Loucy (cell line): ENCODE measurements around the gene SAMSN1.

ENCODE experiments used
- H2AFZ ChIP-seq: fragments of 200-600 bp; sonication (generic); 2 replicates; pipeline ENCODE4 v1.6.0; 2016; ENCODE audit warnings: antibody characterized with exemption, mild to moderate bottlenecking, low read length, moderate library complexity
- H3F3A ChIP-seq: fragments of 200-600 bp; 2 replicates; pipeline ENCODE4 v1.6.0; 2016; ENCODE audit warnings: antibody characterized with exemption, low read depth, mild to moderate bottlenecking
- H3K27me3 ChIP-seq: fragments of 200-600 bp; sonication (generic); 2 replicates; pipeline ENCODE4 v1.6.1; 2014; ENCODE audit warnings: low read length, mild to moderate bottlenecking; ENCODE audit not compliant: insufficient read depth, poor library complexity, severe bottlenecking
- H3K36me3 ChIP-seq: fragments of 200-600 bp; sonication (generic); 2 replicates; pipeline ENCODE4 v1.6.1; 2016; ENCODE audit warnings: low read length; ENCODE audit not compliant: insufficient read depth
- H3K4me1 ChIP-seq: fragments of 200-600 bp; sonication (generic); 2 replicates; pipeline ENCODE4 v1.5.1; 2014; ENCODE audit warnings: low read length, mild to moderate bottlenecking; ENCODE audit not compliant: insufficient read depth, poor library complexity, severe bottlenecking
- H3K4me2 ChIP-seq: fragments of 200-600 bp; sonication (generic); 2 replicates; pipeline ENCODE4 v1.6.0; 2014; ENCODE audit warnings: antibody characterized with exemption, low read length, low read depth, mild to moderate bottlenecking; ENCODE audit not compliant: poor library complexity, severe bottlenecking
- H3K4me3 ChIP-seq: fragments of 200-600 bp; sonication (generic); 2 replicates; pipeline ENCODE4 v1.5.1; 2014; ENCODE audit warnings: low read length, mild to moderate bottlenecking, mixed read lengths; ENCODE audit not compliant: poor library complexity, severe bottlenecking
- H3K79me2 ChIP-seq: fragments of 200-600 bp; sonication (generic); 2 replicates; pipeline ENCODE4 v1.6.1; 2014; ENCODE audit warnings: low read length; ENCODE audit not compliant: insufficient read depth
- H3K9ac ChIP-seq: fragments of 200-600 bp; sonication (generic); 2 replicates; pipeline ENCODE4 v1.6.0; 2014; ENCODE audit warnings: mild to moderate bottlenecking, low read depth, low read length, moderate library complexity; ENCODE audit not compliant: poor library complexity, severe bottlenecking
- H3K9me2 ChIP-seq: fragments of 200-600 bp; sonication (generic); replicated peaks from 2 replicates; pipeline ENCODE4 v1.6.1; 2016; ENCODE audit warnings: low read depth, low read length, mixed read lengths
- H3K9me3 ChIP-seq: fragments of 200-600 bp; sonication (generic); 2 replicates; pipeline ENCODE4 v1.6.1; 2014; ENCODE audit warnings: mild to moderate bottlenecking, antibody characterized with exemption, low read length, low read depth; ENCODE audit not compliant: insufficient read depth
- H4K20me1 ChIP-seq: fragments of 200-600 bp; sonication (generic); 2 replicates; pipeline ENCODE4 v1.6.0; 2014; ENCODE audit warnings: antibody characterized with exemption, low read length, mild to moderate bottlenecking; ENCODE audit not compliant: insufficient read depth, poor library complexity, severe bottlenecking
- CTCF ChIP-seq: fragments of 200-600 bp; sonication (generic); conservative IDR thresholded peaks from 2 replicates; pipeline ENCODE4 v1.5.1; 2014; ENCODE audit warnings: mild to moderate bottlenecking, antibody characterized with exemption, low read length
- EZH2phosphoT487 ChIP-seq: fragments of 200-600 bp; IDR thresholded peaks from 2 replicates; pipeline ENCODE4 v1.6.1; 2018; ENCODE audit warnings: antibody characterized with exemption, mild to moderate bottlenecking, moderate library complexity, borderline replicate concordance

SAMSN1 gene

GRCh38 chr21:14541841-14542490 lies 4.1 kb downstream of the SAMSN1 start:
- Histone ChIP-seq H3K4me2 (peak overlapping the region; percentile 84), H3K79me2 (peaks cover 76% of the 10 kb centered on the region)

DNA sequence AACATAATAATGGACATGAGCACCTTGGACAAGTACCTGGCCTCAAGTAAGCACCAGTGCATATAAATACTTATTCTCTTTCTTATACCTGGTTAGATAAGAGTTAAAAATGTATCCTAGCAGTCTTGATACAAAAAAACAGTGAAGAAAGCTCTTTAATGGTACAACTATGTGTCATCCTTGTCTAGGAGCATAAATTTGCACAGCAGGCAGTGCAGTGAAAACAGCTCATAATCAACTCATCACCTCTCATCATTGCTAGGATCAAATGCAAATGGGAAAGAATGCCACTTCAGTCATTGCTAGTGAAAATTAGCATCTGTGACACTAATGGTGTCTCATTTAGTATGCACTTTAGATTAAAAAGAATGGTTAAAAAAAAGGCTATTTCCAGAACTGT lies 7.6 kb downstream of the SAMSN1 start:
- Histone ChIP-seq H3K9me3 (no peaks in the 10 kb centered on the region), H3K4me1 (peaks cover 58% of the 10 kb centered on the region), H3K79me2 (peaks cover 85% of the 10 kb centered on the region), H2AFZ (no peak overlapping the region), H3K9ac (no peak overlapping the region), H3K36me3 (no peaks in the 10 kb centered on the region), H3K27me3 (no peaks in the 10 kb centered on the region), H4K20me1 (peaks cover 9% of the 10 kb centered on the region), H3K4me2 (peak overlapping the region; percentile 44), H3K4me3 (peak overlapping the region; percentile 14), H3F3A (0 out of 2 replicates have a peak, but pooled peaks cover 3% of the 10 kb centered on the region), H3K9me2 (no peaks in the 10 kb centered on the region)
- TF ChIP-seq CTCF, result no peak
- no peak for TF ChIP-seq EZH2phosphoT487

More at GRCh38 chr21:14541841-14542490, 4.1 kb downstream of the SAMSN1 start:
- H4K20me1 ChIP-seq, result peaks cover 18% of the 10 kb centered on the region
- peak overlapping the region; percentile 90 for H3K4me3 ChIP-seq
- TF ChIP-seq EZH2phosphoT487, result no peak
- TF ChIP-seq CTCF, result no peak
- H3K9ac ChIP-seq, result peak overlapping the region; percentile 88
- no peaks in the 10 kb centered on the region for H3K27me3 ChIP-seq
- no peaks in the 10 kb centered on the region for H3K36me3 ChIP-seq
- H3K9me2 ChIP-seq, result no peaks in the 10 kb centered on the region
- H3F3A ChIP-seq, result 0 out of 2 replicates have a peak, but pooled peaks cover 6% of the 10 kb centered on the region
- H3K9me3 ChIP-seq, result no peaks in the 10 kb centered on the region
- H3K4me1 ChIP-seq, result peaks cover 63% of the 10 kb centered on the region
- H2AFZ ChIP-seq, result peak overlapping the region; percentile 72

- Histone ChIP-seq H2AFZ (no peak overlapping the region), H3K4me1 (peaks cover 51% of the 10 kb centered on the region)
- no peak for TF ChIP-seq EZH2phosphoT487
- no peak for TF ChIP-seq CTCF
Observed at GRCh38 chr21:14536929-14537328, 9.2 kb downstream of the SAMSN1 start.

More at GRCh38 chr21:14536929-14537328, 9.2 kb downstream of the SAMSN1 start:
- Histone ChIP-seq H3K27me3 (no peaks in the 10 kb centered on the region), H3K9ac (no peak overlapping the region), H4K20me1 (peaks cover 13% of the 10 kb centered on the region), H3K36me3 (no peaks in the 10 kb centered on the region), H3K4me2 (no peak overlapping the region), H3K9me3 (no peaks in the 10 kb centered on the region), H3K4me3 (no peak overlapping the region), H3K79me2 (peaks cover 82% of the 10 kb centered on the region), H3K9me2 (no peaks in the 10 kb centered on the region), H3F3A (0 out of 2 replicates have a peak, but pooled peaks cover 3% of the 10 kb centered on the region)
